Measurements from ENCODE around the gene SERINC5.

DNA sequence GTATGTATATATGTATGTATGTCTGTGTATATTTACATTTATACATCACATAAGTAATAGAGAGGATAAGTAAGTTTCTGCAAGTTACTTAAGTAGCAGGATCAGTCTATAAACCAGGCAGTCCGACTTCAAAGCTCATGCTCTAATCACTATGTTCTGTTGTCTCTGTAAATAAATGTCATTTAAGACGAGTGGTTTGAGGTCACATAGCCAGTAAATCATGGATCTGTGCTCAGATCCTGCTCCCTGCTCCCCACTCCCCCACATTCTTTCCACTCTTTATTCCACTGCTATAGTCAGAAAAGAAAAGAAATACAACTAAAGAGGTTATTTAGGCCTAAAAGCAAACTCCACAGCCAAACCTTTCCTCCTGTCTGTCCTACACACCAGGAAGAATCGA is 90.4 kb downstream of the SERINC5 start:
- TF ChIP-seq, protein P1, sequence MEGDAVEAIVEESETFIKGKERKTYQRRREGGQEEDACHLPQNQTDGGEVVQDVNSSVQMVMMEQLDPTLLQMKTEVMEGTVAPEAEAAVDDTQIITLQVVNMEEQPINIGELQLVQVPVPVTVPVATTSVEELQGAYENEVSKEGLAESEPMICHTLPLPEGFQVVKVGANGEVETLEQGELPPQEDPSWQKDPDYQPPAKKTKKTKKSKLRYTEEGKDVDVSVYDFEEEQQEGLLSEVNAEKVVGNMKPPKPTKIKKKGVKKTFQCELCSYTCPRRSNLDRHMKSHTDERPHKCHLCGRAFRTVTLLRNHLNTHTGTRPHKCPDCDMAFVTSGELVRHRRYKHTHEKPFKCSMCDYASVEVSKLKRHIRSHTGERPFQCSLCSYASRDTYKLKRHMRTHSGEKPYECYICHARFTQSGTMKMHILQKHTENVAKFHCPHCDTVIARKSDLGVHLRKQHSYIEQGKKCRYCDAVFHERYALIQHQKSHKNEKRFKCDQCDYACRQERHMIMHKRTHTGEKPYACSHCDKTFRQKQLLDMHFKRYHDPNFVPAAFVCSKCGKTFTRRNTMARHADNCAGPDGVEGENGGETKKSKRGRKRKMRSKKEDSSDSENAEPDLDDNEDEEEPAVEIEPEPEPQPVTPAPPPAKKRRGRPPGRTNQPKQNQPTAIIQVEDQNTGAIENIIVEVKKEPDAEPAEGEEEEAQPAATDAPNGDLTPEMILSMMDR (conservative IDR thresholded peaks at IDR 0.05; ENCODE audit: low read depth, low read length), result no peak
- TF ChIP-seq EZH2 (IDR thresholded peaks at IDR 0.05; ENCODE audit: low read length, unreplicated experiment), result no peak
